Ascending aorta (tissue), 2 donors: ENCODE measurements around the gene LEO1. TPM values are rescaled to one million over a fixed set of nuclear protein-coding genes. Genes with fewer than 3 reads are reported as not detected.

Source experiments
- DNase-seq, 2 donors: peaks; one replicate each; pipeline ENCODE4 v3.0.0-alpha.2; 2019; ENCODE audit warnings: low spot score in 2 of 2
- H3K27ac ChIP-seq, 2 donors: fragments of 200-600 bp; sonication (generic); one replicate each; pipeline ENCODE4 v1.5.1; 2016 to 2017; ENCODE audit warnings: mild to moderate bottlenecking in 1 of 2
- H3K27me3 ChIP-seq: fragments of 200-600 bp; sonication (generic); one replicate; pipeline ENCODE4 v1.5.1; 2017
- H3K36me3 ChIP-seq, 2 donors: fragments of 200-600 bp; sonication (generic); one replicate each; pipeline ENCODE4 v1.5.1; 2016
- H3K4me1 ChIP-seq, 2 donors: fragments of 200-600 bp; sonication (generic); one replicate each; pipeline ENCODE4 v1.5.1; 2016 to 2017; ENCODE audit warnings: mild to moderate bottlenecking in 1 of 2
- H3K4me3 ChIP-seq, 2 donors: fragments of 200-600 bp; sonication (generic); one replicate each; pipeline ENCODE4 v1.5.1; 2016 to 2017; ENCODE audit warnings: mild to moderate bottlenecking in 1 of 2
- H3K9me3 ChIP-seq, 2 donors: fragments of 200-600 bp; sonication (generic); one replicate each; pipeline ENCODE4 v1.5.1; 2016
- intact Hi-C: fragments of 100-400 bp; cut with DNase I; formaldehyde crosslinking; loops from one replicate; pipeline ENCODE4 v1.15.1; 2023
- total RNA-seq: library from RNA; depleted of rRNA; stranded (reverse); fragments of >200 nt; gene quantifications from one replicate; pipeline ENCODE4 v1.1.0, GENCODE V29; 2016
- TF ChIP-seq, protein P1 (sequence below), 3 experiments: fragments of 200-600 bp in 2 of 3; fragments of 450-650 bp in 1 of 3; sonication (generic) in 2 of 3; IDR thresholded peaks; one replicate each; pipeline ENCODE4 v1.5.1; 2016 to 2019; ENCODE audit warnings: antibody characterized with exemption in 3 of 3, mild to moderate bottlenecking in 1 of 3, moderate library complexity in 1 of 3

LEO1 gene
- total RNA-seq, 1 donor from 2014 or later = 1.8 TPM

DNA sequence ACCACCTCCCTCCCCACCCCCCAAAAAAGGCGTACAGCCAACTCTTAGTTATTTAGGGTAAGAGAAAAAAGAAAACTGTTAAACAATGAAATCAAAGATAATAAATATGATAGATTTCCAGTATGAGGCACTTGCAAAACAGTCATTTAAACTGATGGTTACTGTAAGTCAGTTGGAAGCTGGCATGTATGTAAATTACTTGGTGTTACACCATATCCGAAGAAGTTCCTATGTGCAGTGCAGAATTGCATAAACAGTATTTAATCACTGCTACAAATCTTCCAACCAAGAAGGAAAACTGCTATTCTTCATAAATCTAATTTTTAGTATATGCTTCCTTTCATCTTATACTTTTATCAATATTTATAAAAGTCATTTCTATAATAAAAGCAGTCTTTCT is 62.0 kb downstream of the LEO1 start:
- no peak for DNase-seq
- H3K27me3 ChIP-seq = no peaks in the 10 kb centered on the region
- TF ChIP-seq, protein P1, sequence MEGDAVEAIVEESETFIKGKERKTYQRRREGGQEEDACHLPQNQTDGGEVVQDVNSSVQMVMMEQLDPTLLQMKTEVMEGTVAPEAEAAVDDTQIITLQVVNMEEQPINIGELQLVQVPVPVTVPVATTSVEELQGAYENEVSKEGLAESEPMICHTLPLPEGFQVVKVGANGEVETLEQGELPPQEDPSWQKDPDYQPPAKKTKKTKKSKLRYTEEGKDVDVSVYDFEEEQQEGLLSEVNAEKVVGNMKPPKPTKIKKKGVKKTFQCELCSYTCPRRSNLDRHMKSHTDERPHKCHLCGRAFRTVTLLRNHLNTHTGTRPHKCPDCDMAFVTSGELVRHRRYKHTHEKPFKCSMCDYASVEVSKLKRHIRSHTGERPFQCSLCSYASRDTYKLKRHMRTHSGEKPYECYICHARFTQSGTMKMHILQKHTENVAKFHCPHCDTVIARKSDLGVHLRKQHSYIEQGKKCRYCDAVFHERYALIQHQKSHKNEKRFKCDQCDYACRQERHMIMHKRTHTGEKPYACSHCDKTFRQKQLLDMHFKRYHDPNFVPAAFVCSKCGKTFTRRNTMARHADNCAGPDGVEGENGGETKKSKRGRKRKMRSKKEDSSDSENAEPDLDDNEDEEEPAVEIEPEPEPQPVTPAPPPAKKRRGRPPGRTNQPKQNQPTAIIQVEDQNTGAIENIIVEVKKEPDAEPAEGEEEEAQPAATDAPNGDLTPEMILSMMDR (IDR thresholded peaks at IDR 0.05) = no peak
- no peaks in the 10 kb centered on the region for H3K9me3 ChIP-seq
- H3K36me3 ChIP-seq = peaks cover 21 to 51% of the 10 kb centered on the region in 2 donors
- intact Hi-C loops = no loop called here
- no peak overlapping the region for H3K27ac ChIP-seq
- H3K4me1 ChIP-seq = no peaks in the 10 kb centered on the region
- no peak overlapping the region for H3K4me3 ChIP-seq

DNA sequence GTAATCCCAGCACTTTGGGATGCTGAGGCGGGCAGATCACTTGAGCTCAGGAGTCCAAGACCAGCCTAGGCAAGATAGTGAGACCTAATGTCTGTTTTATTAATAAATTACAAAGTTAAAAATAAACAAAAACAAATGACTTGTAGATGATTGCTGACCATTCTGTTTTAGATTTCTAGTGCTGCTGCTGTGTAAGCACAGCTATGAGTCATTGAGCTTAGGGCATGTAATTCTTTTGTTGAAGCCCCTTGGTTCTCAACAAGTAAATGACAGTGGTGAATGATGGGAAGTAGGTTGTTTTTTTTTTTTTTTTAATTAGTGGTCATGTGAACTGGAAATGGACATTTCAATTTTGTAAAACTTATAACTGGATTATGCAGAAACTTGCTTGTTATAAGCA is 63.3 kb downstream of the LEO1 start:
- Histone ChIP-seq H3K4me3 (no peak overlapping the region), H3K27ac (no peak overlapping the region), H3K36me3 (peaks cover 26 to 56% of the 10 kb centered on the region in 2 donors), H3K4me1 (no peaks in the 10 kb centered on the region), H3K27me3 (no peaks in the 10 kb centered on the region), H3K9me3 (no peaks in the 10 kb centered on the region)
- TF ChIP-seq, protein P1 (IDR thresholded peaks at IDR 0.05) = no peak
- intact Hi-C loops = no loop called here
- no peak for DNase-seq

DNA sequence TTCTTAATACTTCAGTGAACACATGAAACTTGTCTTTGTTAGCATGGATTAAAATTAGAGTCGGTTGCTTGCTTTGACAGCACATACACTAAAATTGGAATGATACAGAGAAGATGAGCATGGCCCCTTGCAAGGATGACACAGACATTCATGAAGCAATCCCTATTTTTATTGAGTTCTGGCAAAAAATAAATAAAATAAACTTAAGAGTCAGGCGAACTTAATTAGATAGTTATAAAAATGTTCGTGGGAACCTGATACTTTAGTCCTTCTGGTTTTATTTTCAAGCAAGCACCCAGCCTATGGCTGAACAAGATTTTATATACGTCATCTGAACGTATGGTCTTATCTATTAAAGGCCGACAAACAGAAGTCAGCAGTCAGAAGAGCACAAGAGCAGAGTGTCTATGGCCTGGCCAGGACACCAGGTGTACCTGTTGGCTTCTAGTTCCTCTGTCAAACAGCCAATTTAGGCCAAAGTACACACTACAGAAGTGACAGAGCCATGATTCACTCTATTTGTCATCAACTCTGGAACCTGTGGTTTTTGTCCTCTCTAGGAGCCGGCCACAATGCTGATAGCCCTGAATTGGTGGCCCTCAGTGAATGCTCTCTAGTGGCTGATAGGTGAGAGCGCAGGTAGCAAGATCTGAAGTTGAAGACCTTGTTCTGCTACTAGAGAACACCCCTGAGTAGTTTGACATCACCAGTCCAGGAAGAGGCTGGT is 64.3 kb downstream of the LEO1 start:
- no peak for DNase-seq
- Histone ChIP-seq H3K36me3 (peaks cover 28 to 57% of the 10 kb centered on the region in 2 donors), H3K4me1 (no peaks in the 10 kb centered on the region), H3K4me3 (no peak overlapping the region), H3K9me3 (no peaks in the 10 kb centered on the region), H3K27me3 (no peaks in the 10 kb centered on the region), H3K27ac (no peak overlapping the region)
- TF ChIP-seq, protein P1 (IDR thresholded peaks at IDR 0.05) = no peak
- intact Hi-C loops = no loop called here

DNA sequence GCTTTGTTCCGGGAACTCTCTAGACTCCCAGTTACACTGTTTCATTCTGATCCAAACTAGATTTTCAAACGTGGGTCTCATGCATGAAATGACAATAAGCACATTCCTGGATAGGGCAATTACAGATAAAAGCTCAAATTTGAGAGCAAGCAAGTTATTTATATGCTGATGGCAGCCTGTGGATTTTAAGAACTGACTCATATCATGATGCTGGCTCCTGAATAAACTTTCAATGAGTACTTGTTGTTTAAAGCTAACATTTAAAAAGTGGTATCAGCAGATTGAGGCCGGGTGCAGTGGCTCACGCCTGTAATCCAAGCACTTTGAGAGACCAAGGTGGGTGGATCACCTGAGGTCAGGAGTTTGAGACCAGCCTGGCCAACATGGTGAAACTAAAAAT is 66.6 kb downstream of the LEO1 start:
- Histone ChIP-seq H3K9me3 (no peaks in the 10 kb centered on the region), H3K36me3 (peaks cover 38 to 63% of the 10 kb centered on the region in 2 donors), H3K27ac (no peak overlapping the region), H3K27me3 (no peaks in the 10 kb centered on the region), H3K4me1 (no peaks in the 10 kb centered on the region), H3K4me3 (no peak overlapping the region)
- no peak for DNase-seq
- TF ChIP-seq, protein P1 (IDR thresholded peaks at IDR 0.05) = no peak
- intact Hi-C loops = no loop called here

DNA sequence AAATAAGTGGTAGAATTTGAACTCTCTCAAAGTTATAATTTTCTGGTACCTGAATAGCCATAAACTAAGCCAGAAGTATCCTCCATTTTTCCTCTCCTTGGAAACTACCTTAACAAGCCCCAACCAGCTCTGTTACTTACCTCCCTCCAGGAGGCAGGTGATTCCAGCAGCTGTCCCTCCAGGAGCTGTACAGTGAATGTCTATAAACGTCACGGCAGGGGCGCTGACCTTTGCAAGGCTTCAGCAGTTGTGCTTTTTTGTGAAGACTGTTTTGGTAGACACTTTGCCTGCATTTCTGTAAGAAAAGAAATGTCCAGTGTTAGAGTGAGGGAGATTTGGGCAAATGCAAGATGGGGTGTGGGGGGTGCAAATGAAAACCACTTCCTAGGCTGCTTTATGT is 67.2 kb downstream of the LEO1 start:
- Histone ChIP-seq H3K4me3 (no peak overlapping the region), H3K36me3 (peaks cover 43 to 63% of the 10 kb centered on the region in 2 donors), H3K9me3 (no peaks in the 10 kb centered on the region), H3K4me1 (no peaks in the 10 kb centered on the region), H3K27ac (no peak overlapping the region), H3K27me3 (no peaks in the 10 kb centered on the region)
- DNase-seq = no peak
- intact Hi-C loops = no loop called here
- TF ChIP-seq, protein P1 (IDR thresholded peaks at IDR 0.05) = no peak
